Neural cell (in vitro differentiated cells): ENCODE measurements around the gene DARS1.

Experiments used
- CTCF ChIP-seq: fragments of 450-650 bp; IDR thresholded peaks from 2 replicates; pipeline ENCODE4 v1.5.1; 2014; ENCODE audit warnings: antibody characterized with exemption, mild to moderate bottlenecking, moderate library complexity; ENCODE audit not compliant: poor library complexity, severe bottlenecking
- EP300 ChIP-seq: fragments of 450-650 bp; conservative IDR thresholded peaks from 2 replicates; pipeline ENCODE4 v1.6.1; 2014; ENCODE audit warnings: antibody characterized with exemption, mild to moderate bottlenecking, moderate library complexity; ENCODE audit not compliant: poor library complexity, severe bottlenecking
- EZH2 ChIP-seq: fragments of 200-600, 300-800 bp; shearing (Covaris generic), sonication (generic); IDR thresholded peaks from 2 replicates; pipeline ENCODE4 v1.6.1; 2014; ENCODE audit warnings: antibody characterized with exemption, low read length, borderline replicate concordance, mild to moderate bottlenecking; ENCODE audit not compliant: insufficient read depth, poor library complexity, severe bottlenecking
- POLR2AphosphoS5 ChIP-seq: IDR thresholded peaks from 2 replicates; pipeline ENCODE4 v1.6.1; 2012

- TF ChIP-seq CTCF = no peak
- TF ChIP-seq EP300 = no peak
- TF ChIP-seq POLR2AphosphoS5 = no peak
- no peak for TF ChIP-seq EZH2
Measured at GRCh38 chr2:135893374-135893794, 92.0 kb downstream of the DARS1 start.
